Measurements from ENCODE around the gene AFTPH. TPM values are rescaled to one million over a fixed set of nuclear protein-coding genes. Genes with fewer than 3 reads are reported as not detected.

The AFTPH gene
- polyA plus RNA-seq, 1 of the 3 experiments (the other 2 are of a cell fraction) = 7.4 TPM

DNA sequence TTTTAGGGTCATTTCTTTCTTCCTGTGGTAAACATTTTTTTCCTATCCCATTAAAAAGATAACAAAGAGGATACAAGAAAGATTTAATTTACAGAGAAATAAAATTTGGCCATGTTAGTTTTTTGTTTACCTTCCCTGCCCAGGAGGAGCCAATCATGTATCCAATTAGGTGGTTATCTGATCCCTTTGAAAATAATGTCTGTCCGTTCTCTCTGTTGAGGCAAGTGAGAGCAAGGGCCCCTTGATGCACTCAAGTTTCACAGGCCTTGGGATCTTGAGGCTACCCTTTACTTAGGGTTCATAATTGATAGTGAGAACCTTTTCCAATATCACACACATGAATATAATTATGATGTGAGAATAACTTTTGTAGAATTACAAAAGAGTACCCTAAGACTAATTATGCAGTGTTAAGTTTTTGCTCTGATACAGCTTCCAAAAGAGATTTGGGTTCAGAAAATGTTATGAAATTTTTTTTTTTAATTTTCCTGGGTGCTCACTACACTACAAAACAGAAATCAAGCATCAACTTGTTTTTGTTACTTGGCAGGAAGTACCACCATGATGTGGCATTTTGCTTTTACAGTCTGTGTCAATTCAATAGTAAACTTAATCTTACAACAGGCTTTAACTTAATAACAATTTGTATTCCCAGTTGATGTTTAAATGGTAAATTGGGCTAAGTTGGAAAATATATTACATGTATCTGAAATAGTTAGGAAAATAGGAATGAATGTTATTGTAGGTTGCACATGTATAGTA, 42.0 kb downstream of the AFTPH start:
- TF ChIP-seq, protein P1, sequence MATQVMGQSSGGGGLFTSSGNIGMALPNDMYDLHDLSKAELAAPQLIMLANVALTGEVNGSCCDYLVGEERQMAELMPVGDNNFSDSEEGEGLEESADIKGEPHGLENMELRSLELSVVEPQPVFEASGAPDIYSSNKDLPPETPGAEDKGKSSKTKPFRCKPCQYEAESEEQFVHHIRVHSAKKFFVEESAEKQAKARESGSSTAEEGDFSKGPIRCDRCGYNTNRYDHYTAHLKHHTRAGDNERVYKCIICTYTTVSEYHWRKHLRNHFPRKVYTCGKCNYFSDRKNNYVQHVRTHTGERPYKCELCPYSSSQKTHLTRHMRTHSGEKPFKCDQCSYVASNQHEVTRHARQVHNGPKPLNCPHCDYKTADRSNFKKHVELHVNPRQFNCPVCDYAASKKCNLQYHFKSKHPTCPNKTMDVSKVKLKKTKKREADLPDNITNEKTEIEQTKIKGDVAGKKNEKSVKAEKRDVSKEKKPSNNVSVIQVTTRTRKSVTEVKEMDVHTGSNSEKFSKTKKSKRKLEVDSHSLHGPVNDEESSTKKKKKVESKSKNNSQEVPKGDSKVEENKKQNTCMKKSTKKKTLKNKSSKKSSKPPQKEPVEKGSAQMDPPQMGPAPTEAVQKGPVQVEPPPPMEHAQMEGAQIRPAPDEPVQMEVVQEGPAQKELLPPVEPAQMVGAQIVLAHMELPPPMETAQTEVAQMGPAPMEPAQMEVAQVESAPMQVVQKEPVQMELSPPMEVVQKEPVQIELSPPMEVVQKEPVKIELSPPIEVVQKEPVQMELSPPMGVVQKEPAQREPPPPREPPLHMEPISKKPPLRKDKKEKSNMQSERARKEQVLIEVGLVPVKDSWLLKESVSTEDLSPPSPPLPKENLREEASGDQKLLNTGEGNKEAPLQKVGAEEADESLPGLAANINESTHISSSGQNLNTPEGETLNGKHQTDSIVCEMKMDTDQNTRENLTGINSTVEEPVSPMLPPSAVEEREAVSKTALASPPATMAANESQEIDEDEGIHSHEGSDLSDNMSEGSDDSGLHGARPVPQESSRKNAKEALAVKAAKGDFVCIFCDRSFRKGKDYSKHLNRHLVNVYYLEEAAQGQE (IDR thresholded peaks at IDR 0.05; ENCODE audit: low read depth, low read length) = no peak
- TF ChIP-seq SIN3A (IDR thresholded peaks at IDR 0.05; ENCODE audit: borderline replicate concordance, low read depth, low read length) (no peak), MAX (IDR thresholded peaks at IDR 0.05; ENCODE audit: low read depth) (no peak), RFX5 (IDR thresholded peaks at IDR 0.05; ENCODE audit: low read length) (no peak), RXRA (IDR thresholded peaks at IDR 0.05; ENCODE audit: borderline replicate concordance, low read depth) (no peak), FOXM1 (IDR thresholded peaks at IDR 0.05; ENCODE audit: low read depth) (no peak), EP300 (IDR thresholded peaks at IDR 0.05; ENCODE audit: borderline replicate concordance in 1 of 2, low read depth in 1 of 2, low read length in 1 of 2) (no peak), FOSL2 (IDR thresholded peaks at IDR 0.05; ENCODE audit: borderline replicate concordance, low read depth) (no peak), SMC3 (IDR thresholded peaks at IDR 0.05; ENCODE audit: low read depth, low read length) (no peak), RAD21 (IDR thresholded peaks at IDR 0.05; ENCODE audit: low read length) (no peak), GATA2 (CRISPR knock-in tag; IDR thresholded peaks at IDR 0.05) (no peak; the same call in 1 of the 2 replicates), POLR2AphosphoS5 (IDR thresholded peaks at IDR 0.05; ENCODE audit: low read depth, low read length) (no peak), JUND (IDR thresholded peaks at IDR 0.05) (no peak), NFIC (IDR thresholded peaks at IDR 0.05; ENCODE audit: borderline replicate concordance) (no peak)
- Histone ChIP-seq H3K79me2 (ENCODE audit: insufficient read depth) (peaks cover 10% of the 10 kb centered on the region; the same call in 1 of the 2 replicates), H3K9me2 (no peaks in the 10 kb centered on the region), H2AFZ (ENCODE audit: low read depth) (no peak overlapping the region), H3K4me1 (ENCODE audit: control insufficient read depth in 1 of 2, insufficient read depth in 2 of 2, low read depth in 1 of 2, low read length in 1 of 2) (peaks cover 4 to 7% of the 10 kb centered on the region in 2 experiments; a peak in 3 of 4 replicates), H3K9me3 (no peaks in the 10 kb centered on the region), H4K20me1 (ENCODE audit: insufficient read depth) (no peaks in the 10 kb centered on the region), H3F3A (replicated peaks; ENCODE audit: insufficient read depth) (peaks cover 3% of the 10 kb centered on the region), H3K9ac (no peak overlapping the region), H3K4me3 (ENCODE audit: low read depth in 2 of 2, low read length in 1 of 2) (no peak overlapping the region), H3K27ac (ENCODE audit: low read depth in 2 of 2, low read length in 1 of 2) (no peak overlapping the region), H3K27me3 (ENCODE audit: insufficient read depth) (no peaks in the 10 kb centered on the region), H3K4me2 (no peak overlapping the region), H3K36me3 (replicated peaks in 1 of 2; ENCODE audit: control insufficient read depth in 1 of 2, insufficient read depth in 2 of 2, low read length in 1 of 2) (peaks cover 13 to 21% of the 10 kb centered on the region in 2 experiments)
- CTCF ChIA-PET = interaction anchor here (1.4 to 2.3 kb wide), 2 partner anchors 43 to 235 kb away, joined by 4 to 8 read pairs; no protein-coding TSS in a partner anchor
- POLR2A ChIA-PET = no interaction called here
- DNase-seq = peak; percentile 12
- WGBS (ENCODE audit: low lambda C conversion rate) = 70% methylated on average over 1 of the region's 1 CpG
